Fibroblast of lung (primary cell): ENCODE results near the gene TMEM151B. TPM values are rescaled to one million over a fixed set of nuclear protein-coding genes. Genes with fewer than 3 reads are reported as not detected.

Source experiments
- DNase-seq, 2 donors: peaks; one replicate each; pipeline versions ENCODE4 v3.0.0 to v3.0.0-alpha.2; 2010; ENCODE audit warnings: low read depth in 2 of 2
- H2AFZ ChIP-seq: 2 replicates; pipeline ENCODE4 v1.5.1; 2012; ENCODE audit warnings: low read length, control low read depth, inconsistent platforms
- H3K27ac ChIP-seq: 2 replicates; pipeline ENCODE4 v1.5.1; 2011; ENCODE audit warnings: low read length, control low read depth; ENCODE audit not compliant: insufficient read depth
- H3K27me3 ChIP-seq: 2 replicates; pipeline ENCODE4 v1.5.1; 2011; ENCODE audit warnings: mild to moderate bottlenecking, low read length; ENCODE audit not compliant: control insufficient read depth, insufficient read depth
- H3K36me3 ChIP-seq: 2 replicates; pipeline ENCODE4 v1.5.1; 2011; ENCODE audit warnings: low read length; ENCODE audit not compliant: control insufficient read depth, insufficient read depth
- H3K4me1 ChIP-seq: 2 replicates; pipeline ENCODE4 v1.5.1; 2011; ENCODE audit warnings: low read length; ENCODE audit not compliant: control insufficient read depth, insufficient read depth; ENCODE audit errors: extremely low read depth
- H3K4me2 ChIP-seq: 2 replicates; pipeline ENCODE4 v1.5.1; 2011; ENCODE audit warnings: low read length, control low read depth; ENCODE audit not compliant: insufficient read depth; ENCODE audit errors: extremely low read depth
- H3K4me3 ChIP-seq, 4 experiments: fragments of 200-600 bp in 1 of 4; sonication (generic) in 1 of 4; replicated peaks in 1 of 4; 2 replicates each; pipeline ENCODE4 v1.5.1; 2011 to 2016; ENCODE audit warnings: low read length in 4 of 4, low read depth in 3 of 4, mild to moderate bottlenecking in 3 of 4, control low read depth in 2 of 4, inconsistent platforms in 1 of 4, mixed read lengths in 1 of 4; ENCODE audit not compliant: insufficient read depth in 1 of 4; ENCODE audit errors: control extremely low read depth in 1 of 4
- H3K79me2 ChIP-seq: 2 replicates; pipeline ENCODE4 v1.5.1; 2012; ENCODE audit warnings: mild to moderate bottlenecking, low read length, inconsistent platforms; ENCODE audit not compliant: control insufficient read depth, insufficient read depth
- H3K9ac ChIP-seq: 2 replicates; pipeline ENCODE4 v1.5.1; 2011; ENCODE audit warnings: mild to moderate bottlenecking, low read length, control low read depth; ENCODE audit not compliant: insufficient read depth
- H3K9me3 ChIP-seq: 2 replicates; pipeline ENCODE4 v1.5.1; 2012; ENCODE audit warnings: low read depth, low read length; ENCODE audit not compliant: control insufficient read depth, insufficient read depth
- H4K20me1 ChIP-seq: 2 replicates; pipeline ENCODE4 v1.5.1; 2011; ENCODE audit warnings: low read length; ENCODE audit not compliant: control insufficient read depth, insufficient read depth; ENCODE audit errors: extremely low read depth
- CTCF ChIP-seq, 2 donors: IDR thresholded peaks in 1 of 2; conservative IDR thresholded peaks in 1 of 2; 1 replicate in 1 of 2; 2 replicates in 1 of 2; pipeline ENCODE4 v1.5.1; 2011 to 2012; ENCODE audit warnings: low read length in 2 of 2, control low read depth in 1 of 2, inconsistent platforms in 1 of 2, low read depth in 1 of 2, mild to moderate bottlenecking in 1 of 2
- EZH2 ChIP-seq: IDR thresholded peaks from 2 replicates; pipeline ENCODE4 v1.5.1; 2012; ENCODE audit warnings: low read length, control low read depth, mild to moderate bottlenecking; ENCODE audit errors: missing control alignments
- polyA plus RNA-seq, 2 donors: library from polyadenylated mRNA; depleted of rRNA in 1 of 2; stranded (reverse) in 1 of 2; unstranded in 1 of 2; fragments of >200 nt; gene quantifications; 2 replicates each; pipeline ENCODE4 v1.2.1, GENCODE V29; 2011 to 2012; ENCODE audit warnings: missing spikeins in 1 of 2
- total RNA-seq: library from RNA; depleted of rRNA; stranded (reverse); fragments of >200 nt; gene quantifications from 2 replicates; pipeline ENCODE4 v1.2.1, GENCODE V29; 2014

Gene TMEM151B
- total and polyA plus RNA-seq, 2 donors (not counting 1 experiment from before 2014, with no cell fraction given): under 0.01 TPM; not detected in 1

- Histone ChIP-seq H3K36me3 (peaks cover 29% of the 10 kb centered on the region), H2AFZ (no peak overlapping the region), H3K9me3 (no peaks in the 10 kb centered on the region), H3K27ac (no peak overlapping the region), H3K4me2 (no peak overlapping the region), H3K79me2 (no peaks in the 10 kb centered on the region), H3K4me3 (no peak overlapping the region), H3K4me1 (no peaks in the 10 kb centered on the region), H3K9ac (no peak overlapping the region), H4K20me1 (no peaks in the 10 kb centered on the region), H3K27me3 (peaks cover 20% of the 10 kb centered on the region)
- TF ChIP-seq EZH2: no peak
- no peak for TF ChIP-seq CTCF (conservative IDR thresholded peaks at IDR 0.05 in 1 of 2, IDR thresholded peaks at IDR 0.05 in 1 of 2; ENCODE audit: low read depth in 1 of 2, low read length in 2 of 2)
- DNase-seq: no peak
These were observed 30.9 kb downstream of the TMEM151B start for GRCh38 chr6:44301106-44301505.

- no peak overlapping the region for H3K4me3 ChIP-seq
- no peaks in the 10 kb centered on the region for H3K79me2 ChIP-seq
- no peaks in the 10 kb centered on the region for H3K4me1 ChIP-seq
- H3K27me3 ChIP-seq: peaks cover 11% of the 10 kb centered on the region
- no peak overlapping the region for H2AFZ ChIP-seq
- no peaks in the 10 kb centered on the region for H4K20me1 ChIP-seq
- TF ChIP-seq EZH2: no peak
- no peak for TF ChIP-seq CTCF (conservative IDR thresholded peaks at IDR 0.05 in 1 of 2, IDR thresholded peaks at IDR 0.05 in 1 of 2; ENCODE audit: low read depth in 1 of 2, low read length in 2 of 2)
- H3K4me2 ChIP-seq: no peak overlapping the region
- H3K36me3 ChIP-seq: peaks cover 32% of the 10 kb centered on the region
- H3K9me3 ChIP-seq: no peaks in the 10 kb centered on the region
- H3K9ac ChIP-seq: no peak overlapping the region
- DNase-seq: no peak
- no peak overlapping the region for H3K27ac ChIP-seq
These were observed 31.7 kb downstream of the TMEM151B start for GRCh38 chr6:44301782-44302564.

- Histone ChIP-seq H3K9me3 (no peaks in the 10 kb centered on the region), H3K4me1 (no peaks in the 10 kb centered on the region), H4K20me1 (no peaks in the 10 kb centered on the region), H2AFZ (no peak overlapping the region), H3K27me3 (peaks cover 3% of the 10 kb centered on the region), H3K9ac (no peak overlapping the region), H3K4me2 (no peak overlapping the region), H3K27ac (no peak overlapping the region), H3K36me3 (peaks cover 35% of the 10 kb centered on the region), H3K4me3 (no peak overlapping the region), H3K79me2 (no peaks in the 10 kb centered on the region)
- DNase-seq: no peak
- TF ChIP-seq EZH2: no peak
- TF ChIP-seq CTCF (conservative IDR thresholded peaks at IDR 0.05 in 1 of 2, IDR thresholded peaks at IDR 0.05 in 1 of 2; ENCODE audit: low read depth in 1 of 2, low read length in 2 of 2): no peak
These were observed 32.6 kb downstream of the TMEM151B start for GRCh38 chr6:44302856-44303255.
